Prostate gland (tissue), 2 donors: ENCODE results near the gene VARS2. TPM values are rescaled to one million over a fixed set of nuclear protein-coding genes. Genes with fewer than 3 reads are reported as not detected.
"Not testable (repeated sequence)": the region's sequence is repeated elsewhere in the genome, so short reads cannot be mapped to it uniquely, and the experiment has no call there.

Experiments
- DNase-seq: peaks from one replicate; pipeline ENCODE4 v3.0.0-alpha.2; 2019; ENCODE audit warnings: low spot score
- H3K27ac ChIP-seq, 2 donors: fragments of 200-600 bp; sonication (generic); 2 replicates each; pipeline ENCODE4 v1.5.1; 2017 to 2019
- H3K27me3 ChIP-seq: fragments of 200-600 bp; sonication (generic); replicated peaks from 2 replicates; pipeline ENCODE4 v1.5.1; 2019; ENCODE audit not compliant: insufficient read depth
- H3K36me3 ChIP-seq, 2 donors: fragments of 200-600 bp; sonication (generic); 1 replicate in 1 of 2; 2 replicates in 1 of 2; pipeline versions ENCODE4 v1.5.1 to v1.8.1; 2017 to 2019
- H3K4me1 ChIP-seq: fragments of 200-600 bp; sonication (generic); replicated peaks from 2 replicates; pipeline ENCODE4 v1.5.1; 2019
- H3K4me3 ChIP-seq, 2 donors: fragments of 200-600 bp; sonication (generic); 2 replicates each; pipeline ENCODE4 v1.5.1; 2017 to 2019
- H3K9me3 ChIP-seq: fragments of 200-600 bp; sonication (generic); 2 replicates; pipeline ENCODE4 v1.5.1; 2017
- CTCF ChIP-seq, 4 experiments: fragments of 200-600 bp in 2 of 4; fragments of 450-650 bp in 2 of 4; sonication (generic) in 2 of 4; IDR thresholded peaks; 1 replicate in 3 of 4; 2 replicates in 1 of 4; pipeline ENCODE4 v1.5.1; 2016 to 2019; ENCODE audit warnings: antibody characterized with exemption in 4 of 4, mild to moderate bottlenecking in 2 of 4, moderate library complexity in 2 of 4
- POLR2A ChIP-seq: fragments of 450-650 bp; IDR thresholded peaks from one replicate; pipeline ENCODE4 v1.6.1; 2016; ENCODE audit warnings: antibody characterized with exemption, mild to moderate bottlenecking
- POLR2AphosphoS5 ChIP-seq: sonication (generic); formaldehyde crosslinking; IDR thresholded peaks from one replicate; pipeline ENCODE4 v1.6.1; 2017; ENCODE audit warnings: antibody characterized with exemption
- WGBS: methylation state at CpG from one replicate; pipeline ENCODE4 v1.1.5; 2018; 5-methylcytosine and 5-hydroxymethylcytosine counted together
- intact Hi-C: fragments of 100-400 bp; cut with DNase I; formaldehyde crosslinking; loops from one replicate; pipeline ENCODE4 v1.14.2; 2022
- total RNA-seq, 2 donors: library from RNA; depleted of rRNA; stranded (reverse); fragments of >200 nt; gene quantifications; one replicate each; pipeline ENCODE4 v1.1.0, GENCODE V29; 2016

Gene VARS2
- total RNA-seq, result 10 to 100 TPM; 15.8 to 27.0 TPM

DNA sequence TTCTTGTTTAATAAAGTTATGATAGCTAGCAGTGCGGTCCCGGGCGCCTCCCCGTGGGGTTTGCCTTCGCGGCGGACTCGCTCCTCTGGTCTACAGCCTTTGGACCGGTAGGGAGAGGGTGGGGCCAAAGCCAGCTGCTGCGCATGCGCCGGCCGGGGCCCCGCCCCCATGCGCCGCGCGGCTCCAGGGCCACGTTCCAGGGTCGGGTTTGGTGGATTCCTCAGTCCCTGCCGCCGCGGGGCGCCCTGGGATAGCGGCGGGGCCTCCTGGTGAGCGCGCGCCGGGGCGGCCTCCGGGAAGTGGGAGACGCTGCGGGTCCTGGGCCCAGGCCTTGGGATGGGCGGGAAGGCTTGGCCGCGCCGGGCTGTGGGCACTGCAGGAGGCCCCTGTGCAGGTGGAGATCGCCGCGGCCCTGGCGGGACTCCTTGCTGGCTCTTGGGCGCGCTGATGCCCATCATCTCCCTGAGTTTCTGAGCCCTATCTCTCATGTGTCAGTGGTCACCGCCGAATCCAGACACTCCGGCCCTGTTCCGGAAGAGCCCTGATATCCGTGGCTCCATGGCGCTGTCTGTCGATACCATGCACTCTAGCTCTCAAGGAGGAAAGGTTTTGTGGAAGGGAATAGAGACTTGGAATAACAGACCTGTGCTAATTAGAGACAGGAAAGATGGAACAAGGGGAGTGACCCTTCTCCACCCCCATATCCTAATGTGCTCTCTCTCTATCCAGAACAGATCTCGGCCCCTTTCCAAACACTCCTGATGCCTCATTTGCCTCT, at the start of gene VARS2:
VARS2 (plus strand) TSS at position 163 of the 778 bp plus-strand sequence; CDS start at position 762, 599 bp downstream.
- H3K9me3 ChIP-seq, result no peaks in the 10 kb centered on the region
- DNase-seq, result peak; percentile 95
- H3K4me1 ChIP-seq, result peaks cover 11% of the 10 kb centered on the region
- peak within 1 kb of the TSS; percentile 91 to 92 for H3K27ac ChIP-seq
- peak within 1 kb of the TSS; percentile 42 to 52 for H3K4me3 ChIP-seq
- intact Hi-C loops, result no loop called here
- peaks cover 0 to 11% of the 10 kb centered on the region in 2 donors for H3K36me3 ChIP-seq
- peak; percentile 93 for TF ChIP-seq POLR2AphosphoS5
- TF ChIP-seq POLR2A, result peak; percentile 85
- TF ChIP-seq CTCF (IDR thresholded peaks at IDR 0.05), result peak; percentile 36 to 82 (median 62)
- WGBS, result under 1% methylated on average over 48 of the region's 52 CpGs
- no peaks in the 10 kb centered on the region for H3K27me3 ChIP-seq

DNA sequence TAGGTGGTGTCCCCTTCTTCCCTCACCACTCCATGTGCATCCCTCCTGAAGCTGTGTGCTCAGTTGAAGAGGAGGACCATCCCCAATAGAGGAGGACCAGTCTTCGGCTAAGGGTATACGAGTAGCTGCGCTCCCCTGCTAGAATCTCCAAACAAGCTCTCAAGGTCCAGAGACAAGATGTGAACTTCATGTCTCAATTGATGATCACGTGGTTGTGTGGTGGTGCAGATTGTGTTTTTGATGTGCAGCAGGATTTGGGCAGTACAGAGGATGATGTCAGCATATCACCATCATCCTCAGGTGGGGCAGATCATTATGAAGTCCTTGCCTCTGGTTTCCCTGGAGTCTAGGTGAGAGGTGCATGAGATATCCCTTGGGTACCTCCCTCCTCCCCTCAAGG, 49.7 kb upstream of the VARS2 start:
- Histone ChIP-seq H3K27me3 (no peaks in the 10 kb centered on the region), H3K4me1 (no peaks in the 10 kb centered on the region), H3K4me3 (no peak overlapping the region), H3K36me3 (no peaks in the 10 kb centered on the region), H3K9me3 (no peaks in the 10 kb centered on the region), H3K27ac (no peak overlapping the region)
- DNase-seq, result no peak
- intact Hi-C loops, result no loop called here
- TF ChIP-seq CTCF (IDR thresholded peaks at IDR 0.05) (no peak), POLR2AphosphoS5 (no peak), POLR2A (no peak)
- 93% methylated on average over 4 of the region's 4 CpGs for WGBS

DNA sequence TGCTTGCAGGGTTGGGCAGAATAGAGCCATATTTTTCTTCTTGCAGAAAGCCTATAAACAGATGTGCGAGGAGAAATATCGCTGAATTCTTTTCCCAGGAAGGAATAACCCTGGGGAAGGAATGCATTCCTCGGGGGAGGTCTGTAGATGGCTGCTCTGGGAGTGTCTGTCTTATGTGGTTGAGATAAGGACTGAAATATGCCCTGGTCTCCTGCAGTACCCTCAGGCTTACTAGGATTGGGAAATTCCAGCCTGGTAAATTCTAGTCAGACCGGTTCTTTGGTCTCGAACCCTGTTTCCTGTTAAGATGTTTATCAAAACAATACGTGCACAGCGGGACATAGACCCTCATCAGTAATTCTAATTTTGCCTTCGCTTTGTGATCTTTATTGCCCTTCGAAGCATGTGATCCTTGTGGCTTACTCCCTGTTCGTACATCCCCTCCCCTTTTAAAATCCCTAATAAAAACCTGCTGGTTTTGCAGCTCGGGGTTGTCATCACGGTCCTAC, 44.7 kb upstream of the VARS2 start:
- H3K4me3 ChIP-seq, intact Hi-C loops, H3K27ac ChIP-seq, H3K4me1 ChIP-seq, DNase-seq, H3K27me3 ChIP-seq, H3K36me3 ChIP-seq, H3K9me3 ChIP-seq: not testable (repeated sequence)
- 54% methylated on average over 12 of the region's 12 CpGs for WGBS

DNA sequence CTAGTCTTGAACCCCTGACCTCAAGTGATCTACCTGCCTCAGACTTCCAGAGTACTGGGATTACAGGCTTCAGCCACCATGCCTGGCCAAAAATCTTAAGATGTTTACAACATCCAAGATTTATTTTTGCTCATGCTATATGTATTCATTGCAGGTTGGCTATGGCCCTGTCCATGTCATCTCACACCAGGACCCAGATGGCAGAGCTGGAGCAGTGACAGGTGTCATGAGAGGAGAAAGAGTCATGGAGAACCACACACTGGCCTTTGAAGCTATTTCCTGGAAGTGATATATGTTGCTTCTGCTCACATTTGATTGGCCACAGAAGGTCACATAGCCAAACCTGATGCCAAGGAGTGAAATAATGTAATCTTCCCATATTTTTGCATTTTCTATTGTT, 43.5 kb upstream of the VARS2 start:
- TF ChIP-seq POLR2A, result no peak
- Histone ChIP-seq H3K4me3 (no peak overlapping the region), H3K27ac (no peak overlapping the region), H3K27me3 (no peaks in the 10 kb centered on the region), H3K4me1 (no peaks in the 10 kb centered on the region), H3K9me3 (no peaks in the 10 kb centered on the region), H3K36me3 (no peaks in the 10 kb centered on the region)
- no peak for DNase-seq
- intact Hi-C loops, result no loop called here

GRCh38 chr6:30871592-30872183, 42.4 kb upstream of the VARS2 start:
- TF ChIP-seq POLR2AphosphoS5, result no peak
- no peak for TF ChIP-seq CTCF (IDR thresholded peaks at IDR 0.05)
- TF ChIP-seq POLR2A, result no peak
- peaks cover 5% of the 10 kb centered on the region for H3K4me1 ChIP-seq
- no peaks in the 10 kb centered on the region for H3K27me3 ChIP-seq
- no peak overlapping the region for H3K4me3 ChIP-seq
- intact Hi-C loops, result no loop called here
- H3K9me3 ChIP-seq, result no peaks in the 10 kb centered on the region
- no peak overlapping the region for H3K27ac ChIP-seq
- DNase-seq, result no peak
- 82% methylated on average over 4 of the region's 4 CpGs for WGBS
- H3K36me3 ChIP-seq, result no peaks in the 10 kb centered on the region
